ENCODE results near the gene MMP24. TPM values are rescaled to one million over a fixed set of nuclear protein-coding genes. Genes with fewer than 3 reads are reported as not detected.

Gene MMP24
- total and polyA plus RNA-seq, 2 of the 13 experiments (the other 11 are each of a cell fraction or from before 2014, with no cell fraction given): 0.29 to 0.35 TPM

GRCh38 chr20:35284267-35284991 is 57.9 kb downstream of the MMP24 start, which contains the start of gene EIF6 (continued):
- TF ChIP-seq ELK4 (CRISPR knock-in tag; IDR thresholded peaks at IDR 0.05; ENCODE audit: borderline replicate concordance): peak; percentile 94; the same call in 1 of the 2 replicates
- TF ChIP-seq ETV5 (CRISPR knock-in tag; IDR thresholded peaks at IDR 0.05; ENCODE audit: borderline replicate concordance): peak; percentile 97
- peak; percentile 97 for TF ChIP-seq ZNF607 (CRISPR knock-in tag; IDR thresholded peaks at IDR 0.05; ENCODE audit: borderline replicate concordance)
- TF ChIP-seq TOE1 (CRISPR knock-in tag; IDR thresholded peaks at IDR 0.05): peak; percentile 65; the same call in 1 of the 2 replicates
- TF ChIP-seq ZBTB14 (CRISPR knock-in tag; IDR thresholded peaks at IDR 0.05): peak; percentile 76
- no peak; the same call in 1 of the 2 replicates for TF ChIP-seq FOXJ3 (CRISPR knock-in tag; IDR thresholded peaks at IDR 0.05; ENCODE audit: borderline replicate concordance)
- TF ChIP-seq RXRA (CRISPR knock-in tag; IDR thresholded peaks at IDR 0.05): peak; percentile 90; the same call in 1 of the 2 replicates
- no peak; the same call in none of the 2 replicates for TF ChIP-seq CCDC6 (CRISPR knock-in tag; IDR thresholded peaks at IDR 0.05)
- no peak for TF ChIP-seq CENPT (CRISPR knock-in tag; IDR thresholded peaks at IDR 0.05; ENCODE audit: low read depth)
- peak; percentile 59 for TF ChIP-seq ZMYM3 (CRISPR knock-in tag; IDR thresholded peaks at IDR 0.05)
- peak; percentile 60 for TF ChIP-seq ZNF275 (CRISPR knock-in tag; IDR thresholded peaks at IDR 0.05; ENCODE audit: borderline replicate concordance)
- no peak for TF ChIP-seq MAFK (conservative IDR thresholded peaks at IDR 0.05 in 1 of 2, IDR thresholded peaks at IDR 0.05 in 1 of 2; ENCODE audit: low read length in 2 of 2)
- TF ChIP-seq ZNF772 (CRISPR knock-in tag; IDR thresholded peaks at IDR 0.05): peak; percentile 45
- peak; percentile 72 for TF ChIP-seq ZNF770 (CRISPR knock-in tag; IDR thresholded peaks at IDR 0.05)
- TF ChIP-seq ZNF121 (CRISPR knock-in tag; IDR thresholded peaks at IDR 0.05): no peak; the same call in 1 of the 2 replicates
- TF ChIP-seq CBX1 (IDR thresholded peaks at IDR 0.05; ENCODE audit: low read depth): no peak
- TF ChIP-seq MAF1 (CRISPR knock-in tag; IDR thresholded peaks at IDR 0.05; ENCODE audit: borderline replicate concordance): 0 out of 2 replicates have a peak, but pooled peaks have one; percentile 77
- TF ChIP-seq PCBP1 (IDR thresholded peaks at IDR 0.05; ENCODE audit: borderline replicate concordance, low read depth, low read length): peak; percentile 91
- peak; percentile 95 for TF ChIP-seq WIZ (CRISPR knock-in tag; IDR thresholded peaks at IDR 0.05)
- no peak for TF ChIP-seq ZFAT (CRISPR knock-in tag; conservative IDR thresholded peaks at IDR 0.05)
- peak; percentile 20; the same call in 1 of the 2 replicates for TF ChIP-seq ZIK1 (CRISPR knock-in tag; IDR thresholded peaks at IDR 0.05; ENCODE audit: borderline replicate concordance, low read depth)
- no peak for TF ChIP-seq CEBPG (CRISPR knock-in tag; IDR thresholded peaks at IDR 0.05)
- peak; percentile 95 for TF ChIP-seq ZNF547 (CRISPR knock-in tag; IDR thresholded peaks at IDR 0.05)
- TF ChIP-seq JUND (CRISPR knock-in tag; IDR thresholded peaks at IDR 0.05): 0 out of 2 replicates have a peak, but pooled peaks have one; percentile 39
- TF ChIP-seq KLF12 (CRISPR knock-in tag; IDR thresholded peaks at IDR 0.05; ENCODE audit: borderline replicate concordance): no peak

All from HepG2 (cell line).